K562 (cell line): ENCODE measurements around the gene PI16. TPM values are rescaled to one million over a fixed set of nuclear protein-coding genes. Genes with fewer than 3 reads are reported as not detected.

Source experiments
- AFF4 ChIP-seq: sonication (generic); formaldehyde crosslinking; IDR thresholded peaks from 2 replicates; pipeline ENCODE4 v1.8.0; 2023; ENCODE audit warnings: mild to moderate bottlenecking, missing genetic modification reagents
- ATF1 ChIP-seq, 2 experiments: fragments of 450-650 bp in 1 of 2; IDR thresholded peaks; 2 replicates each; pipeline ENCODE4 v1.6.1; 2016; ENCODE audit warnings: missing compliant biosample characterization in 1 of 2, missing genetic modification characterization in 1 of 2
- CHD4 ChIP-seq: fragments of 200-600 bp; sonication (generic); IDR thresholded peaks from 3 replicates; pipeline ENCODE4 v1.6.1; 2012; ENCODE audit warnings: low read depth, mild to moderate bottlenecking, mixed read lengths, low read length, inconsistent platforms; ENCODE audit not compliant: insufficient read depth, insufficient replicate concordance, poor library complexity, severe bottlenecking
- CREM ChIP-seq: IDR thresholded peaks from 2 replicates; pipeline ENCODE4 v1.6.1; 2014; ENCODE audit warnings: antibody characterized with exemption, low read depth
- ELF2 ChIP-seq: fragments of 250-450 bp; sonication (Bioruptor Pico); IDR thresholded peaks from 2 replicates; pipeline ENCODE4 v1.5.0; 2021; ENCODE audit warnings: mild to moderate bottlenecking
- FOXK2 ChIP-seq, 2 experiments: fragments of 450-650 bp; IDR thresholded peaks in 1 of 2; conservative IDR thresholded peaks in 1 of 2; 2 replicates each; pipeline ENCODE4 v1.6.1; 2016; ENCODE audit warnings: low read depth in 2 of 2, mild to moderate bottlenecking in 1 of 2
- HBP1 ChIP-seq: fragments of 450-650 bp; formaldehyde crosslinking; IDR thresholded peaks from 2 replicates; pipeline ENCODE4 v1.4.0; 2022; ENCODE audit warnings: missing genetic modification characterization
- MBD1 ChIP-seq: fragments of 250-450 bp; sonication (Bioruptor Pico); IDR thresholded peaks from 2 replicates; pipeline ENCODE4 v1.8.0; 2022; ENCODE audit warnings: inconsistent platforms
- RBM34 ChIP-seq: fragments of 200-400 bp; formaldehyde crosslinking; IDR thresholded peaks from 2 replicates; pipeline ENCODE4 v1.6.1; 2018; ENCODE audit warnings: low read length, borderline replicate concordance; ENCODE audit not compliant: insufficient read depth
- SNIP1 ChIP-seq: fragments of 450-650 bp; IDR thresholded peaks from 2 replicates; pipeline ENCODE4 v1.7.1; 2017; ENCODE audit warnings: low read depth, mild to moderate bottlenecking
- TEAD1 ChIP-seq, 2 experiments: fragments of 450-650 bp in 1 of 2; sonication (generic) in 1 of 2; formaldehyde crosslinking; IDR thresholded peaks; 2 replicates each; pipeline versions ENCODE4 v1.4.0 to v1.8.0; 2020 to 2022; ENCODE audit warnings: mild to moderate bottlenecking in 2 of 2, missing genetic modification reagents in 1 of 2
- XRCC5 ChIP-seq: fragments of 200-400 bp; formaldehyde crosslinking; IDR thresholded peaks from 2 replicates; pipeline ENCODE4 v1.6.1; 2017; ENCODE audit warnings: low read depth, mild to moderate bottlenecking, low read length
- ZZZ3 ChIP-seq: fragments of 450-650 bp; IDR thresholded peaks from 2 replicates; pipeline ENCODE4 v1.6.1; 2016; ENCODE audit warnings: antibody characterized with exemption, mild to moderate bottlenecking, moderate library complexity
- polyA plus RNA-seq, 8 experiments: library from polyadenylated mRNA; depleted of rRNA in 4 of 8; stranded (reverse) in 5 of 8; unstranded in 3 of 8; fragments of >200 nt; fragmentation: Nextera tagmentation in 2 of 8; fragmentation: Illumina TruSeq in 1 of 8; extraction: Ambion mirVana in 2 of 8; extraction: Trizol in 1 of 8; gene quantifications; 2 replicates each; pipeline versions ENCODE4 v1.2.1 to v1.2.3, GENCODE V29; 2011 to 2014; ENCODE audit warnings: inconsistent platforms in 1 of 8, missing spikeins in 1 of 8
- total RNA-seq, 7 experiments: library from RNA; depleted of rRNA in 6 of 7; stranded (reverse); fragments of >200 nt in 6 of 7; fragmentation: Illumina TruSeq in 2 of 7; extraction: Trizol in 2 of 7; gene quantifications; 2 replicates each; pipeline versions ENCODE4 v1.2.1 to v1.2.3, GENCODE V29; 2011 to 2021; ENCODE audit warnings: low replicate concordance in 1 of 7
- TF ChIP-seq, protein P1 (sequence below): sonication (generic); formaldehyde crosslinking; IDR thresholded peaks from 2 replicates; pipeline ENCODE4 v1.8.0; 2022; ENCODE audit warnings: missing genetic modification reagents, mild to moderate bottlenecking, moderate library complexity, borderline replicate concordance
- TF ChIP-seq, protein P2 (sequence below), 2 experiments: fragments of 450-650 bp; IDR thresholded peaks; 2 replicates each; pipeline ENCODE4 v1.6.1; 2016
- TF ChIP-seq, protein P3 (sequence below): sonication (generic); formaldehyde crosslinking; IDR thresholded peaks from 2 replicates; pipeline ENCODE4 v1.8.0; 2022; ENCODE audit warnings: mild to moderate bottlenecking, missing genetic modification reagents

Gene PI16
- total and polyA plus RNA-seq, 9 of the 15 experiments (the other 6 are each of a cell fraction or from before 2014, with no cell fraction given) = 0.06 to 0.18 TPM; not detected in 7

GRCh38 chr6:37005061-37005810 lies 50.7 kb downstream of the PI16 start, which contains the start of gene FGD2 (continued):
- TF ChIP-seq HBP1 (CRISPR knock-in tag) (no peak), RBM34 (no peak), FOXK2 (conservative IDR thresholded peaks at IDR 0.05 in 1 of 2, IDR thresholded peaks at IDR 0.05 in 1 of 2; ENCODE audit: low read depth in 2 of 2) (no peak), ATF1 (CRISPR knock-in tag; IDR thresholded peaks at IDR 0.05) (no peak), ATF1 (tag; IDR thresholded peaks at IDR 0.05) (no peak), XRCC5 (no peak), MBD1 (CRISPR knock-in tag) (no peak), ZZZ3 (no peak), SNIP1 (no peak), CHD4 (peak; percentile 34), CREM (no peak), ELF2 (CRISPR knock-in tag) (no peak), TEAD1 (CRISPR knock-in tag; IDR thresholded peaks at IDR 0.05) (peak in 1 of 2 experiments; percentile 59; a peak in 1 of 4 replicates), AFF4 (CRISPR knock-in tag) (no peak)
- TF ChIP-seq, protein P1, sequence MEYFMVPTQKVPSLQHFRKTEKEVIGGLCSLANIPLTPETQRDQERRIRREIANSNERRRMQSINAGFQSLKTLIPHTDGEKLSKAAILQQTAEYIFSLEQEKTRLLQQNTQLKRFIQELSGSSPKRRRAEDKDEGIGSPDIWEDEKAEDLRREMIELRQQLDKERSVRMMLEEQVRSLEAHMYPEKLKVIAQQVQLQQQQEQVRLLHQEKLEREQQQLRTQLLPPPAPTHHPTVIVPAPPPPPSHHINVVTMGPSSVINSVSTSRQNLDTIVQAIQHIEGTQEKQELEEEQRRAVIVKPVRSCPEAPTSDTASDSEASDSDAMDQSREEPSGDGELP (CRISPR knock-in tag) = peak; percentile 21; the same call in 1 of the 2 replicates
- TF ChIP-seq, protein P2, sequence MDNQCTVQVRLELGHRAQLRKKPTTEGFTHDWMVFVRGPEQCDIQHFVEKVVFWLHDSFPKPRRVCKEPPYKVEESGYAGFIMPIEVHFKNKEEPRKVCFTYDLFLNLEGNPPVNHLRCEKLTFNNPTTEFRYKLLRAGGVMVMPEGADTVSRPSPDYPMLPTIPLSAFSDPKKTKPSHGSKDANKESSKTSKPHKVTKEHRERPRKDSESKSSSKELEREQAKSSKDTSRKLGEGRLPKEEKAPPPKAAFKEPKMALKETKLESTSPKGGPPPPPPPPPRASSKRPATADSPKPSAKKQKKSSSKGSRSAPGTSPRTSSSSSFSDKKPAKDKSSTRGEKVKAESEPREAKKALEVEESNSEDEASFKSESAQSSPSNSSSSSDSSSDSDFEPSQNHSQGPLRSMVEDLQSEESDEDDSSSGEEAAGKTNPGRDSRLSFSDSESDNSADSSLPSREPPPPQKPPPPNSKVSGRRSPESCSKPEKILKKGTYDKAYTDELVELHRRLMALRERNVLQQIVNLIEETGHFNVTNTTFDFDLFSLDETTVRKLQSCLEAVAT (IDR thresholded peaks at IDR 0.05) = no peak
- TF ChIP-seq, protein P3, sequence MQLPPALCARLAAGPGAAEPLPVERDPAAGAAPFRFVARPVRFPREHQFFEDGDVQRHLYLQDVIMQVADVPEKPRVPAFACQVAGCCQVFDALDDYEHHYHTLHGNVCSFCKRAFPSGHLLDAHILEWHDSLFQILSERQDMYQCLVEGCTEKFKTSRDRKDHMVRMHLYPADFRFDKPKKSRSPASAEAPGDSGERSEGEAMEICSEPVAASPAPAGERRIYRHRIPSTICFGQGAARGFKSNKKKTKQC (CRISPR knock-in tag) = no peak
